Measurements from ENCODE around the gene SARDH.

DNA sequence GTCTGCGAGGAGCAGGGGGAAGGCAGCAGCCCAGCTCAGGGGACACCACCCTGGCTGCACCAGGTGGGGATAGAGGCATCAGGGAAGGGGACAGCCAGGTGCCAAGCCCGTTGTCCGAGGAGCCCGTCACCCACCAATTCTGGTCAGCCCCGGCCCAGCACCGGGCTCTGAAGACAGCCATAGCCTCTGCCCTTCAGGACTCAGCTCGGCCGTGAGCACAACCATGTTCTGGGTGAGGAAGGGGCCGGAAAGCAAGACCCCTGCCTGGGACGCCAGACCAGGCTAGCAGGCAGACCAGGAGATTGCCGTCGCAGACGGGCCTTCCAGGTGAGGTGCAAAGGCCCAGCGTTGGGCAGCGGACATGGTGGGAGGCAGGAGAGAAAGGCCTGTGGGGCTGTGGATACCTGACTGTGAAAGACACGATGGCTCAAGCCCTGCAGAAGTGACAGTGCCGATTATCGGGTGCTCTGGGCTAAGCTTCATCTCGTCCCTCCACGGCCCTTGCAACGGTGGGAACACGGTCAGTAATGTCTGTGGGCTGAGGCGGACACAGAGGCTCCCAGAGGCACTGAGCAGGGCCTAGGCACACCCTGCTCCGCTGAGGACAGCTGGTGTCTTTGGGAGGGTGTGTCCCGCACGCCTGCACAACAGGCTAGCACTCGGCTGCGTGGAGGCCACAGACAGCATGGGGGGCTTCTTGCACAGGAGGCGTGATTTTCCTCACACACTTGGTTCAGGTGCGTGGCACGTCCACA lies 65.5 kb downstream of the SARDH start:
- TF ChIP-seq, protein P1, sequence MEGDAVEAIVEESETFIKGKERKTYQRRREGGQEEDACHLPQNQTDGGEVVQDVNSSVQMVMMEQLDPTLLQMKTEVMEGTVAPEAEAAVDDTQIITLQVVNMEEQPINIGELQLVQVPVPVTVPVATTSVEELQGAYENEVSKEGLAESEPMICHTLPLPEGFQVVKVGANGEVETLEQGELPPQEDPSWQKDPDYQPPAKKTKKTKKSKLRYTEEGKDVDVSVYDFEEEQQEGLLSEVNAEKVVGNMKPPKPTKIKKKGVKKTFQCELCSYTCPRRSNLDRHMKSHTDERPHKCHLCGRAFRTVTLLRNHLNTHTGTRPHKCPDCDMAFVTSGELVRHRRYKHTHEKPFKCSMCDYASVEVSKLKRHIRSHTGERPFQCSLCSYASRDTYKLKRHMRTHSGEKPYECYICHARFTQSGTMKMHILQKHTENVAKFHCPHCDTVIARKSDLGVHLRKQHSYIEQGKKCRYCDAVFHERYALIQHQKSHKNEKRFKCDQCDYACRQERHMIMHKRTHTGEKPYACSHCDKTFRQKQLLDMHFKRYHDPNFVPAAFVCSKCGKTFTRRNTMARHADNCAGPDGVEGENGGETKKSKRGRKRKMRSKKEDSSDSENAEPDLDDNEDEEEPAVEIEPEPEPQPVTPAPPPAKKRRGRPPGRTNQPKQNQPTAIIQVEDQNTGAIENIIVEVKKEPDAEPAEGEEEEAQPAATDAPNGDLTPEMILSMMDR (IDR thresholded peaks at IDR 0.05) = no peak
- TF ChIP-seq POLR2AphosphoS5 (IDR thresholded peaks at IDR 0.05) = no peak
- no peak for TF ChIP-seq POLR2A (IDR thresholded peaks at IDR 0.05; ENCODE audit: low read depth)
- no peak for TF ChIP-seq EP300 (IDR thresholded peaks at IDR 0.05)

All from esophagus muscularis mucosa (tissue), 4 donors.